NOMO-1 (cell line): Measurements from ENCODE around the gene PXT1.
A peak's percentile ranks its signal among the peaks of the same experiment; 100 is the strongest.

Experiments used
- DNase-seq, 2 experiments: peaks; one replicate each; lab custom pipeline; 2025; ENCODE audit not compliant: unreplicated experiment in 2 of 2; lab: John Stamatoyannopoulos, UW

PXT1 gene

GRCh38 chr6:36350082-36350481 is 92.6 kb downstream of the PXT1 start:
- no peak for DNase-seq

GRCh38 chr6:36349240-36349639 is 93.4 kb downstream of the PXT1 start:
- DNase-seq = no peak

GRCh38 chr6:36347621-36348020 is 95.0 kb downstream of the PXT1 start:
- no peak for DNase-seq

DNA sequence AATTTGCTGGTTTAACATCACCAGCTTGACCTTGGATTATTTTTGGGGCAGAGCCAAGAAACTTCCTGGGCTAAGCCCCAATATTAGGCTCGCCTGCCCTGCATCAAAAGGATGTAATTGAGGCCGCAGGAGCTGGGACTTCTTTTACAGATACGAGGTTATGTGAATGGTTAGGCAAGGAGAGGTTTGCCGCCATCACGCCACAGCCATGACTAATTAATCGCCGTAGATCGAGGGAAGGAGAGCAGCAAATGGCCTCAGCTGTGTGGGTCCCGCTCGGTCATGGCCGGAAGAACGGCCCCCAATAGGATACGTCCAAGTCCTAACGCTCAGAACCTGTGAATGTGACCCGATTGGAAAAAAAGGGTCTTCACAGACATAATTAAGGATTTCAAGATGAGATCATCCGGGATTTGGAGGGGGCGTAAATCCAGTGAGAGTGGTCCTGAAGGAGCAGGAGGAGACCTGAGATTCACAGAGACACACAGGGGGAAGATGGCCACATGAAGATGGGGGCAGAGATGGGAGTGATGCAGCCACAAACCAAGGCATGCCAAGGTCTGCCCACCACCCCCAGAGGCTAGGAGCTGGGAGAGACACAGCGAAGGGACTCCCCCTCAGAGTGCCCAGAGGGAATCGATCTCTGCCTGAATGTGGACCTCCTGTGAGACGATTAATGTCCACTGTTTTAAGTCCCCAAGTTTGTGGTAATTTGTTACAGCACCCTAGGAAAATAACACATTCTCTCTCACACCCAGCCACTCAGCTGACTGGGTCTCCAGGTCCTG is 96.0 kb downstream of the PXT1 start:
- DNase-seq = no peak

- DNase-seq = no peak
Measured at GRCh38 chr6:36345681-36346466, 96.8 kb downstream of the PXT1 start.

DNA sequence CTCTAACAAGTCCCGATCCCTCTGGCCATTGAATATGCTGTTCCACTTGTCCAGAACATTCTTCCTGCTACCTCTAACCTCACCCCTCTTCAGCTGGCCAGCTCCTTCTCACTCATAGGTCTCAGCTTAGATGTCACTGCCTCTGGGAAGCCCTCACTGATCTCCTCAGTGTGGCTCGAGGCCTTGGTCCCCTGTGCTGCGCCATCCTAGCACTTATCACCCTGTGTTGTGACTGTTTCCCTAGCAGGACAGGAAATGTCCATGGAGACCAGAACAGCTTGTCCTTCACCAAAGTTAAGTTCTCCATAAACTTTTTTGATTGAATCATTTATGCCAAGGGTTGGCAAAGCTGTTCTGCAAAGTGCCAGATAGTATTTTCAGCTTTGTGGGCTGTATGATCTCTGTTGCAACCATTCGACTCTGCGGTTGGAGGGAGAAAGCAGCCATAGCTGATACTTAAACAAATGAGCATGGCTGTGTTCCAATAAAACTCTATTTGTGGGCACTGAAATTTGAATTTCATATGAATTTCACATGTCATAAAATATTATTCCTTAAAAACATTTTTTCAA is 99.5 kb downstream of the PXT1 start:
- peak in 1 of 2 experiments; percentile 30 for DNase-seq

DNA sequence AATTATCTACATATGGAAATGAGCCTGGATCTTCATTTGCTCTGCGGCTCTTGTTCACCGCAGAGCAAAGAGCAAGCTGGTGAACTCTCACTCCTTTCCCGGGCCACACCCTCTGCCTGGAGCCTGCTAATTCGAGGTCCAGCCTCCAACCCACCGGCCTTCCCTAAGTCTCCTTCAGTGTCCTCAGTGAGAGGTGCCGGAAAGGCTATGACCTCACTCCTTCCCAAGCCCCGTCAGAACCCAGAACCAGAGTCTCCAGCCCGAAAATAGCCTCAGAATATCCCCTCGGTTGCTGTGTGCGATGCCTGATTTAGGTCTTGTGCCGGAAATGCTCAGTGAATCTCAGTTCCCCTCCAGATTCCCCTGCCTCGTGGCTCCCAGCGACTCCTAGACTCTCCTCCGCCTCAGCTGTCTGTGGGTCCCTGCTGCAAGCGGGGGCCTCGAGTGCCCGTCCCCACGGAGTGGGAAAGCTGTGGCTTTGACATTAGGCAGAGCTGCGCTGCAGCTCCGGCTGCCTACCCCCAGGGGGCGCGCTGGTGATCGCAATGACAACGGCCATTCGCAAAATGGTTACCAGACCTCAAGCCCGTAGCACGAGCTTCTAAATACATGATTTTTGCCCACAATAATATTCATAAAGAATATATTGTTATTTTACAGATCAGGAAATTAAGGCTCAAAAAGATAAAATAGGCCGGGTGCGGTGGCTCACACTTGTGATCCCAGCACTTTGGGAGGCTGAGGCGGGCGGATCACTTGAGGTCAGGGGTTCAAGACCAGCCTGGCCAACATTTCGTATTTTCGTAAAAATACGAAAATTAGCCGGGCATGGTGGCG is 101.8 kb downstream of the PXT1 start:
- DNase-seq = peak; percentile 49 to 60
